Type B pancreatic cell (in vitro differentiated cells): ENCODE measurements around the gene ZFAND2A. TPM values are rescaled to one million over a fixed set of nuclear protein-coding genes. Genes with fewer than 3 reads are reported as not detected.
"Not testable (repeated sequence)": the region's sequence is repeated elsewhere in the genome, so short reads cannot be mapped to it uniquely, and the experiment has no call there.

ENCODE experiments used
- DNase-seq: peaks from one replicate; pipeline ENCODE4 v3.0.0; 2021; ENCODE audit warnings: mixed read lengths; ENCODE audit not compliant: unreplicated experiment; ENCODE audit errors: extremely low spot score
- H3K27ac Mint-ChIP-seq: 2 replicates; pipeline ENCODE4 v1.8.0; 2021; ENCODE audit warnings: mild to moderate bottlenecking, mixed read lengths
- H3K27me3 Mint-ChIP-seq: 2 replicates; pipeline ENCODE4 v1.8.0; 2021; ENCODE audit warnings: mixed read lengths
- H3K36me3 Mint-ChIP-seq: 2 replicates; pipeline ENCODE4 v1.8.0; 2021; ENCODE audit warnings: mixed read lengths
- H3K4me1 Mint-ChIP-seq: one replicate; pipeline ENCODE4 v1.8.0; 2021; ENCODE audit warnings: mixed read lengths; ENCODE audit not compliant: unreplicated experiment
- H3K4me3 Mint-ChIP-seq: 2 replicates; pipeline ENCODE4 v1.8.0; 2021; ENCODE audit warnings: mild to moderate bottlenecking, mixed read lengths
- H3K9me3 Mint-ChIP-seq: 2 replicates; pipeline ENCODE4 v1.8.0; 2021; ENCODE audit warnings: mixed read lengths
- CTCF ChIP-seq: fragments of 200-600 bp; sonication (generic); conservative IDR thresholded peaks from 2 replicates; pipeline ENCODE4 v1.5.0; 2021; ENCODE audit warnings: antibody characterized with exemption, mild to moderate bottlenecking
- total RNA-seq: library from RNA; stranded (reverse); gene quantifications from 2 replicates; pipeline ENCODE4 v1.2.1, GENCODE V29; 2021; ENCODE audit warnings: low replicate concordance

The ZFAND2A gene
- total RNA-seq, 1 donor from 2014 or later: 16.1 TPM

GRCh38 chr7:1120791-1121190 lies 39.2 kb downstream of the ZFAND2A start:
- H3K9me3 Mint-ChIP-seq: no peaks in the 10 kb centered on the region
- TF ChIP-seq CTCF: no peak
- no peak for DNase-seq
- no peak overlapping the region for H3K4me3 Mint-ChIP-seq
- no peak overlapping the region for H3K27ac Mint-ChIP-seq
- H3K27me3 Mint-ChIP-seq: no peaks in the 10 kb centered on the region
- H3K36me3 Mint-ChIP-seq: peaks cover 5% of the 10 kb centered on the region
- H3K4me1 Mint-ChIP-seq: peaks cover 8% of the 10 kb centered on the region

GRCh38 chr7:1119201-1119600 lies 40.8 kb downstream of the ZFAND2A start:
- H3K27ac Mint-ChIP-seq: no peak overlapping the region
- no peaks in the 10 kb centered on the region for H3K27me3 Mint-ChIP-seq
- no peaks in the 10 kb centered on the region for H3K9me3 Mint-ChIP-seq
- no peak overlapping the region for H3K4me3 Mint-ChIP-seq
- peaks cover 8% of the 10 kb centered on the region for H3K4me1 Mint-ChIP-seq
- H3K36me3 Mint-ChIP-seq: peaks cover 5% of the 10 kb centered on the region
- DNase-seq: no peak
- TF ChIP-seq CTCF: no peak

- Mint-ChIP-seq H3K4me1 (peaks cover 8% of the 10 kb centered on the region), H3K9me3 (no peaks in the 10 kb centered on the region), H3K36me3 (peaks cover 5% of the 10 kb centered on the region), H3K27ac (no peak overlapping the region), H3K4me3 (no peak overlapping the region), H3K27me3 (no peaks in the 10 kb centered on the region)
- TF ChIP-seq CTCF: no peak
- DNase-seq: no peak
Observed at GRCh38 chr7:1117321-1117928, 42.6 kb downstream of the ZFAND2A start.

- H3K9me3 Mint-ChIP-seq: not testable (repeated sequence)
Observed at GRCh38 chr7:1116383-1117008, 43.5 kb downstream of the ZFAND2A start.

DNA sequence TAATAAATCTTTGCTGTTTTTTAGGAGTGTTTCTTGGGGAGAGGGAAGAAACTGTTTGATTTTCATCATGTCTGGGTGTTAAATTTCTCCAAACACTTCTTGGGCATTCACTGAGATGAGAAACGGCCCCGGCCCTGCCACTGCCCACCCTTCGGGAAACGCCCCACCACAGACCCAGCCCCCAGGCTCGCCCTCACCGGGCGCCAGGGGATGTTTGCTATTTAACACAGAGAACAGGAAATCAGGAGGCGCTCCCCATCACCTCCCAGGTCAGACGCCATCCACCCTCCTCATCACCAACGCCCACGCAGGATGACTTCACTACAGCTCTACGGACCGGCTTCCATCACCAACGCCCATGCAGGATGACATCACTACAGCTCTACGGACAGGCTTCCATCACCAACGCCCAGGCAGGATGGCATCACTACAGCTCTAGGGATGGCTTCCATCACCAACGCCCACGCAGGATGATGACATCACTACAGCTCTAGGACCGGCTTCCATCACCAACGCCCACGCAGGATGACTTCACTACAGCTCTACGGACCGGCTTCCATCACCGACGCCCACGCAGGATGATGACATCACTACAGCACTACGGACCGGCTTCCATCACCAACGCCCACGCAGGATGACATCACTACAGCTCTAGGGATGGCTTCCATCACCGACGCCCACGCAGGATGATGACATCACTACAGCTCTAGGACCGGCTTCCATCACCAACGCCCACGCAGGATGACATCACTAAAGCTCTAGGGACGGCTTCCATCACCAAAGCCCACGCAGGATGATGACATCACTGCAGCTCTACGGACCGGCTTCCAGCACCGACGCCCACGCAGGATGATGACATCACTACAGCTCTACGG lies 44.6 kb downstream of the ZFAND2A start:
- H3K36me3 Mint-ChIP-seq, H3K4me3 Mint-ChIP-seq, DNase-seq, H3K27ac Mint-ChIP-seq, H3K9me3 Mint-ChIP-seq, H3K27me3 Mint-ChIP-seq, H3K4me1 Mint-ChIP-seq: not testable (repeated sequence)

More at GRCh38 chr7:1116383-1117008, 43.5 kb downstream of the ZFAND2A start:
- H3K27me3 Mint-ChIP-seq, H3K27ac Mint-ChIP-seq, H3K36me3 Mint-ChIP-seq, H3K4me1 Mint-ChIP-seq, DNase-seq, H3K4me3 Mint-ChIP-seq: not testable (repeated sequence)

GRCh38 chr7:1114505-1114904 lies 45.5 kb downstream of the ZFAND2A start:
- Mint-ChIP-seq H3K4me3 (no peak overlapping the region), H3K4me1 (no peaks in the 10 kb centered on the region), H3K27me3 (no peaks in the 10 kb centered on the region), H3K9me3 (no peaks in the 10 kb centered on the region), H3K36me3 (peaks cover 5% of the 10 kb centered on the region), H3K27ac (no peak overlapping the region)
- DNase-seq: no peak
- TF ChIP-seq CTCF: no peak
